K562 (cell line): ENCODE results near the gene RTL5. TPM values are rescaled to one million over a fixed set of nuclear protein-coding genes. Genes with fewer than 3 reads are reported as not detected.

Experiments used
- ATF4 ChIP-seq: fragments of 450-650 bp; formaldehyde crosslinking; IDR thresholded peaks from 2 replicates; pipeline ENCODE4 v1.4.0; 2022; ENCODE audit warnings: mild to moderate bottlenecking, moderate library complexity
- BMI1 ChIP-seq: fragments of 150-350 bp; IDR thresholded peaks from 2 replicates; pipeline ENCODE4 v1.6.1; 2014; ENCODE audit warnings: low read length
- CBFA2T3 ChIP-seq: fragments of 450-650 bp; IDR thresholded peaks from 2 replicates; pipeline ENCODE4 v1.6.1; 2017
- CHD4 ChIP-seq: fragments of 200-600 bp; sonication (generic); IDR thresholded peaks from 3 replicates; pipeline ENCODE4 v1.6.1; 2012; ENCODE audit warnings: low read depth, mild to moderate bottlenecking, mixed read lengths, low read length, inconsistent platforms; ENCODE audit not compliant: insufficient read depth, insufficient replicate concordance, poor library complexity, severe bottlenecking
- DNMT1 ChIP-seq: fragments of 450-650 bp; IDR thresholded peaks from 2 replicates; pipeline ENCODE4 v1.6.1; 2016; ENCODE audit warnings: antibody characterized with exemption, mild to moderate bottlenecking
- ELK1 ChIP-seq: sonication (generic); formaldehyde crosslinking; IDR thresholded peaks from 2 replicates; pipeline ENCODE4 v1.8.1; 2022; ENCODE audit warnings: missing genetic modification reagents
- IFI16 ChIP-seq: fragments of 250-450 bp; sonication (Bioruptor Pico); IDR thresholded peaks from 2 replicates; pipeline ENCODE4 v2.1.2; 2022; ENCODE audit warnings: mild to moderate bottlenecking, inconsistent platforms
- PHF20 ChIP-seq: fragments of 450-650 bp; IDR thresholded peaks from 2 replicates; pipeline ENCODE4 v1.6.1; 2018; ENCODE audit not compliant: partially characterized antibody
- ZBTB12 ChIP-seq: fragments of 250-450 bp; sonication (Bioruptor Pico); IDR thresholded peaks from 2 replicates; pipeline ENCODE4 v1.4.0; 2020
- ZKSCAN8 ChIP-seq: fragments of 200-800 bp; sonication (Bioruptor generic); IDR thresholded peaks from 2 replicates; pipeline ENCODE4 v1.6.1; 2016; ENCODE audit warnings: missing genetic modification characterization, missing compliant biosample characterization
- ZMIZ1 ChIP-seq, 2 experiments: fragments of 150-350 bp in 1 of 2; IDR thresholded peaks; 2 replicates each; pipeline ENCODE4 v1.6.1; 2012 to 2016; ENCODE audit warnings: low read depth in 2 of 2, low read length in 2 of 2, mild to moderate bottlenecking in 1 of 2, moderate library complexity in 1 of 2
- polyA plus RNA-seq, 8 experiments: library from polyadenylated mRNA; depleted of rRNA in 4 of 8; stranded (reverse) in 5 of 8; unstranded in 3 of 8; fragments of >200 nt; fragmentation: Nextera tagmentation in 2 of 8; fragmentation: Illumina TruSeq in 1 of 8; extraction: Ambion mirVana in 2 of 8; extraction: Trizol in 1 of 8; gene quantifications; 2 replicates each; pipeline versions ENCODE4 v1.2.1 to v1.2.3, GENCODE V29; 2011 to 2014; ENCODE audit warnings: inconsistent platforms in 1 of 8, missing spikeins in 1 of 8
- total RNA-seq, 7 experiments: library from RNA; depleted of rRNA in 6 of 7; stranded (reverse); fragments of >200 nt in 6 of 7; fragmentation: Illumina TruSeq in 2 of 7; extraction: Trizol in 2 of 7; gene quantifications; 2 replicates each; pipeline versions ENCODE4 v1.2.1 to v1.2.3, GENCODE V29; 2011 to 2021; ENCODE audit warnings: low replicate concordance in 1 of 7

Gene RTL5
- total and polyA plus RNA-seq, 9 of the 15 experiments (the other 6 are each of a cell fraction or from before 2014, with no cell fraction given), result 0.03 TPM; not detected in 8

GRCh38 chrX:72165551-72165950 lies 33.8 kb upstream of the RTL5 start (continued):
- TF ChIP-seq ZMIZ1 (IDR thresholded peaks at IDR 0.05; ENCODE audit: low read depth in 2 of 2, low read length in 2 of 2), result no peak
- TF ChIP-seq ELK1 (CRISPR knock-in tag), result no peak
- TF ChIP-seq BMI1, result no peak
- no peak for TF ChIP-seq ATF4 (CRISPR knock-in tag)
- TF ChIP-seq CBFA2T3, result no peak
- TF ChIP-seq IFI16, result no peak
- TF ChIP-seq ZBTB12 (CRISPR knock-in tag), result no peak
- no peak for TF ChIP-seq PHF20
- TF ChIP-seq CHD4, result no peak
- TF ChIP-seq ZKSCAN8 (CRISPR knock-in tag), result no peak
- no peak for TF ChIP-seq DNMT1
